GM19438 (cell line): Measurements from ENCODE around the gene CDC34.

Source experiments
- ATAC-seq: cut with Tn5 transposase; IDR thresholded peaks from one replicate; pipeline ENCODE4 v1.9.1; 2021; ENCODE audit warnings: low read depth; ENCODE audit not compliant: unreplicated experiment

Gene CDC34

GRCh38 chr19:496986-497385, 34.6 kb upstream of the CDC34 start:
- no peak for ATAC-seq

GRCh38 chr19:497491-497868, 34.1 kb upstream of the CDC34 start:
- no peak for ATAC-seq

GRCh38 chr19:497869-498510, 33.6 kb upstream of the CDC34 start:
- ATAC-seq: no peak

GRCh38 chr19:498511-498891, 33.1 kb upstream of the CDC34 start:
- ATAC-seq: no peak

- ATAC-seq: no peak
Observed at GRCh38 chr19:498977-499623, 32.5 kb upstream of the CDC34 start.

- ATAC-seq: no peak
Observed at GRCh38 chr19:501646-502045, 29.9 kb upstream of the CDC34 start.

- ATAC-seq: no peak
Observed at GRCh38 chr19:504616-505015, 26.9 kb upstream of the CDC34 start.

- peak; percentile 62 for ATAC-seq
Observed at GRCh38 chr19:506404-507285, 24.9 kb upstream of the CDC34 start.

- peak; percentile 50 for ATAC-seq
Observed at GRCh38 chr19:507286-508203, 24.0 kb upstream of the CDC34 start, which contains the start of gene TPGS1. Gene TPGS1 (plus strand): TSS chr19:507497. CDS start chr19:507507, 10 bp downstream.

GRCh38 chr19:508204-509150, 23.1 kb upstream of the CDC34 start:
- no peak for ATAC-seq

GRCh38 chr19:510606-511100, 20.9 kb upstream of the CDC34 start:
- ATAC-seq: no peak

GRCh38 chr19:511101-511851, 20.3 kb upstream of the CDC34 start:
- ATAC-seq: no peak

GRCh38 chr19:512547-513365, 18.8 kb upstream of the CDC34 start:
- ATAC-seq: no peak

- ATAC-seq: no peak
Observed at GRCh38 chr19:513368-514165, 18.0 kb upstream of the CDC34 start.

GRCh38 chr19:514166-514663, 17.3 kb upstream of the CDC34 start:
- no peak for ATAC-seq

GRCh38 chr19:517721-518597, 13.6 kb upstream of the CDC34 start:
- no peak for ATAC-seq
